GM12875 (cell line): ENCODE results near the gene IFNAR1.
"Not testable (repeated sequence)": the region's sequence is repeated elsewhere in the genome, so short reads cannot be mapped to it uniquely, and the experiment has no call there.

Experiments
- H3K4me3 ChIP-seq: one replicate; pipeline ENCODE4 v1.5.1; 2011; ENCODE audit warnings: low read depth, low read length, control low read depth
- CTCF ChIP-seq: IDR thresholded peaks from 2 replicates; pipeline ENCODE4 v1.5.1; 2011; ENCODE audit warnings: low read depth, mild to moderate bottlenecking, control low read depth, inconsistent platforms, low read length, moderate library complexity, borderline replicate concordance; ENCODE audit not compliant: insufficient read depth

The IFNAR1 gene

DNA sequence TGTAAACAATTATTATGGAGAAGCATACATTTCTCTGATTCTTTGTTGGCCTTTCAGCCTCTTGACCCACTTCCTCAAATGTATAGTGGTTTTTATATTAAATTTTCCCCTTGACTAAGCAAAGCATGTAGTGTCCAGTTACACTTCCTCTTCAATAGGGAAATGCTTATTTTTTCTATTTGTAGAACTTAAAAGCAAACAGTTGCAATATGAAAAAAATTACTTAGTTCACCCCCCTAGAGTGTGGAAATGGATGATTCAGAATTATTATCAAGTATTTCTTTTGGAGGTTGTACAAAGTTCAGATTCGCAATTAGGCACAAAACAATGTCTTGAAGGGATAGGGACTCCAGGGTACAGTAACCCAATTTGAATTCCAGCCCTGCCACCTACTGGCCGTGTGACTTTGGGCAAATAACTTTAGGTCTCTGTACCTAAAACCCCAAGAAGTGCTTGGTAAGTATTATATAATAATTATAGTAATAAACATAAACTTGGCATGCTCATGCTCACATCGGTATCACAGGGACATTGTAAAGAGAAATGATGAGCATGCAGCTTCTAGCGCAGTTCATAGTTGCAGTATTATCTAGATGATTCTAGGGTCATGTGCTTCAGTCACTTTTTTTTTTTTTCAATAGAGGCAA lies 49.8 kb downstream of the IFNAR1 start:
- TF ChIP-seq CTCF: peak; percentile 54; the same call in 1 of the 2 replicates
- no peak overlapping the region for H3K4me3 ChIP-seq

- no peak overlapping the region for H3K4me3 ChIP-seq
- no peak for TF ChIP-seq CTCF
Measured at GRCh38 chr21:33375101-33375644, 50.4 kb downstream of the IFNAR1 start.

- no peak overlapping the region for H3K4me3 ChIP-seq
- no peak for TF ChIP-seq CTCF
Measured at GRCh38 chr21:33377221-33377920, 52.6 kb downstream of the IFNAR1 start.

GRCh38 chr21:33378081-33378480 lies 53.3 kb downstream of the IFNAR1 start:
- H3K4me3 ChIP-seq: no peak overlapping the region
- TF ChIP-seq CTCF: no peak

- not testable (repeated sequence) for H3K4me3 ChIP-seq
Measured at GRCh38 chr21:33379934-33380333, 55.2 kb downstream of the IFNAR1 start.

GRCh38 chr21:33380483-33380998 lies 55.8 kb downstream of the IFNAR1 start:
- H3K4me3 ChIP-seq: no peak overlapping the region
- no peak for TF ChIP-seq CTCF

DNA sequence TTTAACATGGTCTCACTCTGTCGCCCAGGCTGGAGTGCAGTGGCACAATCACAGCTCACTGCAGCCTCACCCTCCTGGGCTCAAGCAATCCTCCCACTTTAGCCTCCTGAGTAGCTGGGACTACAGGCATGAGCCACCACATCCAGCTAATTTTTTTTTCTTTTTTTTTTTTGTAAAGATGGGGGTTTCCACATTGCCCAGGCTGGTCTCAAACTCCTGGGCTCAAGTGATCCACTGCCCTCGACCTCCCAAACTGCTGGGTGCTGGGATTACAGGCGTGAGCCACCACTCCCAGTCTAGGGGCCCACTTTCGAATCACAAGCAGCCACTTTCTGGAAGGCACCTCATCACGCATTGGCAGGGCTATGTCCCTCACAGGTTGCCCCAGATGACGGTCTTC lies 56.6 kb downstream of the IFNAR1 start:
- H3K4me3 ChIP-seq: not testable (repeated sequence)

GRCh38 chr21:33383056-33383888 lies 58.5 kb downstream of the IFNAR1 start:
- peak overlapping the region; percentile 13 for H3K4me3 ChIP-seq

More at GRCh38 chr21:33383056-33383888, 58.5 kb downstream of the IFNAR1 start:
- TF ChIP-seq CTCF: no peak
